Sigmoid colon (tissue), 7 donors: Measurements from ENCODE around the gene RANBP17. TPM values are rescaled to one million over a fixed set of nuclear protein-coding genes. Genes with fewer than 3 reads are reported as not detected.
"Not testable (repeated sequence)": the region's sequence is repeated elsewhere in the genome, so short reads cannot be mapped to it uniquely, and the experiment has no call there.

Experiments used
- DNase-seq: peaks from one replicate; pipeline ENCODE4 v3.0.0-alpha.2; 2019
- H3K27ac ChIP-seq, 4 donors: fragments of 200-600 bp; sonication (generic); one replicate each; pipeline ENCODE4 v1.5.1; 2016 to 2019; ENCODE audit warnings: mild to moderate bottlenecking in 1 of 4
- H3K27me3 ChIP-seq, 3 donors: fragments of 200-600 bp; sonication (generic); one replicate each; pipeline ENCODE4 v1.5.1; 2019; ENCODE audit warnings: mild to moderate bottlenecking in 1 of 3
- H3K36me3 ChIP-seq, 4 donors: fragments of 200-600 bp; sonication (generic); one replicate each; pipeline ENCODE4 v1.5.1; 2016 to 2019
- H3K4me1 ChIP-seq, 4 donors: fragments of 200-600 bp; sonication (generic); one replicate each; pipeline ENCODE4 v1.5.1; 2017 to 2019
- H3K4me3 ChIP-seq, 4 donors: fragments of 200-600 bp; sonication (generic); one replicate each; pipeline ENCODE4 v1.5.1; 2017 to 2019; ENCODE audit warnings: mild to moderate bottlenecking in 2 of 4, moderate library complexity in 1 of 4
- H3K9me3 ChIP-seq, 4 donors: fragments of 200-600 bp in 3 of 4; sonication (generic) in 3 of 4; one replicate each; pipeline versions ENCODE4 v1.5.1 to v1.6.1; 2013 to 2019
- EP300 ChIP-seq, 4 donors: sonication (generic); formaldehyde crosslinking; IDR thresholded peaks; one replicate each; pipeline ENCODE4 v1.6.1; 2017; ENCODE audit warnings: antibody characterized with exemption in 4 of 4
- POLR2A ChIP-seq, 2 donors: fragments of 450-650 bp; IDR thresholded peaks; one replicate each; pipeline ENCODE4 v1.6.1; 2016; ENCODE audit warnings: antibody characterized with exemption in 2 of 2, mild to moderate bottlenecking in 2 of 2, moderate library complexity in 2 of 2
- POLR2AphosphoS5 ChIP-seq, 4 donors: sonication (generic); formaldehyde crosslinking; IDR thresholded peaks; one replicate each; pipeline ENCODE4 v1.6.1; 2017; ENCODE audit warnings: antibody characterized with exemption in 4 of 4
- WGBS, 2 donors: extraction: QIAGEN DNeasy Blood & Tissue Kit; methylation state at CpG; one replicate each; pipeline ENCODE4 v1.1.7; 2013; 5-methylcytosine and 5-hydroxymethylcytosine counted together
- intact Hi-C: fragments of 100-400 bp; cut with DNase I; formaldehyde crosslinking; loops from one replicate; pipeline ENCODE4 v1.15.1; 2023
- polyA plus RNA-seq, 3 donors: library from polyadenylated mRNA; stranded (reverse); fragments of 200-250 nt; gene quantifications; one replicate each; pipeline ENCODE4 v1.2.3, GENCODE V29; 2013
- total RNA-seq, 4 donors: library from RNA; depleted of rRNA; stranded (reverse); fragments of >200 nt; gene quantifications; one replicate each; pipeline ENCODE4 v1.1.0, GENCODE V29; 2016
- TF ChIP-seq, protein P1 (sequence below), 4 experiments: fragments of 450-650 bp in 3 of 4; fragments of 200-600 bp in 1 of 4; IDR thresholded peaks; one replicate each; pipeline ENCODE4 v1.5.1; 2016 to 2019; ENCODE audit warnings: antibody characterized with exemption in 4 of 4, mild to moderate bottlenecking in 3 of 4, moderate library complexity in 2 of 4
- donor health status: healthy with polysubstance abuse.
- donor health status: Bipolar disorder and iron deficiency.
- donor health status: healthy.

Gene RANBP17
- total and polyA plus RNA-seq, 7 donors, result 0.23 to 25.8 (median 11.4) TPM

- Histone ChIP-seq H3K9me3 (no peaks in the 10 kb centered on the region), H3K27me3 (no peaks in the 10 kb centered on the region), H3K4me3 (no peak overlapping the region), H3K36me3 (no peaks in the 10 kb centered on the region), H3K27ac (no peak overlapping the region), H3K4me1 (peaks cover 0 to 11% (median 2%) of the 10 kb centered on the region in 4 donors)
- no peak for DNase-seq
- intact Hi-C loops, result no loop called here
- TF ChIP-seq POLR2A (IDR thresholded peaks at IDR 0.05) (no peak), EP300 (IDR thresholded peaks at IDR 0.05) (no peak), POLR2AphosphoS5 (IDR thresholded peaks at IDR 0.05) (no peak)
- TF ChIP-seq, protein P1, sequence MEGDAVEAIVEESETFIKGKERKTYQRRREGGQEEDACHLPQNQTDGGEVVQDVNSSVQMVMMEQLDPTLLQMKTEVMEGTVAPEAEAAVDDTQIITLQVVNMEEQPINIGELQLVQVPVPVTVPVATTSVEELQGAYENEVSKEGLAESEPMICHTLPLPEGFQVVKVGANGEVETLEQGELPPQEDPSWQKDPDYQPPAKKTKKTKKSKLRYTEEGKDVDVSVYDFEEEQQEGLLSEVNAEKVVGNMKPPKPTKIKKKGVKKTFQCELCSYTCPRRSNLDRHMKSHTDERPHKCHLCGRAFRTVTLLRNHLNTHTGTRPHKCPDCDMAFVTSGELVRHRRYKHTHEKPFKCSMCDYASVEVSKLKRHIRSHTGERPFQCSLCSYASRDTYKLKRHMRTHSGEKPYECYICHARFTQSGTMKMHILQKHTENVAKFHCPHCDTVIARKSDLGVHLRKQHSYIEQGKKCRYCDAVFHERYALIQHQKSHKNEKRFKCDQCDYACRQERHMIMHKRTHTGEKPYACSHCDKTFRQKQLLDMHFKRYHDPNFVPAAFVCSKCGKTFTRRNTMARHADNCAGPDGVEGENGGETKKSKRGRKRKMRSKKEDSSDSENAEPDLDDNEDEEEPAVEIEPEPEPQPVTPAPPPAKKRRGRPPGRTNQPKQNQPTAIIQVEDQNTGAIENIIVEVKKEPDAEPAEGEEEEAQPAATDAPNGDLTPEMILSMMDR (IDR thresholded peaks at IDR 0.05), result no peak
- 75 to 77% methylated on average over 1 of the region's 1 CpG for WGBS, 2 donors
These were observed 6.0 kb downstream of the RANBP17 start for GRCh38 chr5:170867825-170868224.

- H3K4me3 ChIP-seq, intact Hi-C loops, H3K27ac ChIP-seq, H3K27me3 ChIP-seq, H3K4me1 ChIP-seq, DNase-seq, H3K9me3 ChIP-seq, H3K36me3 ChIP-seq: not testable (repeated sequence)
These were observed 8.6 kb downstream of the RANBP17 start for GRCh38 chr5:170870390-170870789.

- no peak overlapping the region for H3K27ac ChIP-seq
- H3K4me1 ChIP-seq, result no peaks in the 10 kb centered on the region
- H3K4me3 ChIP-seq, result no peak overlapping the region
- 90 to 94% methylated on average over 2 of the region's 2 CpGs for WGBS, 2 donors
- H3K27me3 ChIP-seq, result no peaks in the 10 kb centered on the region
- no peaks in the 10 kb centered on the region for H3K36me3 ChIP-seq
- intact Hi-C loops, result no loop called here
- TF ChIP-seq, protein P1 (IDR thresholded peaks at IDR 0.05), result no peak
- TF ChIP-seq POLR2AphosphoS5 (IDR thresholded peaks at IDR 0.05) (no peak), EP300 (IDR thresholded peaks at IDR 0.05) (no peak), POLR2A (IDR thresholded peaks at IDR 0.05) (no peak)
- no peak for DNase-seq
- H3K9me3 ChIP-seq, result no peaks in the 10 kb centered on the region
These were observed 12.2 kb downstream of the RANBP17 start for GRCh38 chr5:170874017-170874416.

DNA sequence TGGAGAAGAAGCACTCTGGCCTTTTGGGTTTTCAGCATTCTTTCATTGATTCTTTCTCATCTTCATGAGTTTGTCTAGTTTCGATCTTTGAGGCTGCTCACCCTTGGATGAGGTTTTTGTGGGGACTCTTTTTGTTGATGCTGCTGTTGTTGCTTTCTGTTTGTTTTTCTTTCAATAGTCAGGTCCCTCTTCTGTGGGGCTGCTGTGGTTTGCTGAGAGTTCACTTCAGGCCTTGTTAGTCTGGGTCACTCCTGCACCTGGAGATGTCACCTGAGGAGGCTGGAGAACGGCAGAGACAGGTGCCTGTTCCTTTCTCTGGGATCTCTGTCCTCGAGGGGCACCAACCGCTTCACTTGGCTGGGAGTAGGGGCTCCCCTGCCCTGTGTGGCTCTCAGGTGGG is 14.0 kb downstream of the RANBP17 start:
- Histone ChIP-seq H3K36me3 (no peaks in the 10 kb centered on the region), H3K27ac (no peak overlapping the region), H3K27me3 (no peaks in the 10 kb centered on the region), H3K4me3 (no peak overlapping the region), H3K4me1 (no peaks in the 10 kb centered on the region), H3K9me3 (no peaks in the 10 kb centered on the region)
- no peak for DNase-seq
- 92 to 94% methylated on average over 4 of the region's 4 CpGs for WGBS, 2 donors
- TF ChIP-seq EP300 (IDR thresholded peaks at IDR 0.05), result no peak
- intact Hi-C loops, result no loop called here

DNA sequence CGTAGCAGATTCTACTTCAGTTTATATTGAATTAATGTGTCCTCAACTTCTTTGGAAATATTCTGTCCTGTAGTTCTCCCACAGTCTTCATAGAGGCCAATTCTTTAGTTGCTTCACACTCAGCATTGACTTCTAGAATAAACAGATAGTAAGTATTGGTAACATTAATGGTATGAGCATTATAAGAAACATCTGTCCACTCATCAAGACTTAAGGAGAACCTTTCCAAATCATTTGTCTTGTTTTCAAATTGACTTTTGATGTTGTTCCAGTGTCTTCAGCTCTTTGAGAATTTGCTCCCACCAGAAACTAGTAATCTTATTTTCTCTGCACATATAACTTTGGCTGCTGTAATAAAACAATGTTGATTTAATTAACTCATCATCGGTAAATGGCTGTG is 18.3 kb downstream of the RANBP17 start:
- 92 to 94% methylated on average over 2 of the region's 2 CpGs for WGBS, 2 donors

GRCh38 chr5:170882345-170882744 is 20.5 kb downstream of the RANBP17 start:
- TF ChIP-seq POLR2AphosphoS5 (IDR thresholded peaks at IDR 0.05) (no peak), POLR2A (IDR thresholded peaks at IDR 0.05) (no peak), EP300 (IDR thresholded peaks at IDR 0.05) (no peak)
- TF ChIP-seq, protein P1 (IDR thresholded peaks at IDR 0.05), result no peak
- no peaks in the 10 kb centered on the region for H3K27me3 ChIP-seq
- 86 to 93% methylated on average over 3 of the region's 3 CpGs for WGBS, 2 donors

More for the DNA sequence above, 18.3 kb downstream of the RANBP17 start:
- intact Hi-C loops, result no loop called here
- H3K27ac ChIP-seq, result no peak overlapping the region
- H3K36me3 ChIP-seq, result no peaks in the 10 kb centered on the region
- TF ChIP-seq POLR2A (IDR thresholded peaks at IDR 0.05), result no peak
- TF ChIP-seq, protein P1 (IDR thresholded peaks at IDR 0.05), result no peak
- TF ChIP-seq EP300 (IDR thresholded peaks at IDR 0.05), result no peak
- no peak for TF ChIP-seq POLR2AphosphoS5 (IDR thresholded peaks at IDR 0.05)
- H3K4me3 ChIP-seq, result no peak overlapping the region
- no peaks in the 10 kb centered on the region for H3K27me3 ChIP-seq
- no peaks in the 10 kb centered on the region for H3K4me1 ChIP-seq
- no peak for DNase-seq
- H3K9me3 ChIP-seq, result no peaks in the 10 kb centered on the region

More at GRCh38 chr5:170882345-170882744, 20.5 kb downstream of the RANBP17 start:
- DNase-seq, result no peak
- no peaks in the 10 kb centered on the region for H3K4me1 ChIP-seq
- H3K27ac ChIP-seq, result no peak overlapping the region
- no peaks in the 10 kb centered on the region for H3K36me3 ChIP-seq
- H3K9me3 ChIP-seq, result no peaks in the 10 kb centered on the region
- H3K4me3 ChIP-seq, result no peak overlapping the region
- intact Hi-C loops, result no loop called here
